Type B pancreatic cell (in vitro differentiated cells): ENCODE measurements around the gene TNRC6C. TPM values are rescaled to one million over a fixed set of nuclear protein-coding genes. Genes with fewer than 3 reads are reported as not detected.
A peak's percentile ranks its signal among the peaks of the same experiment; 100 is the strongest.
"Not testable (repeated sequence)": the region's sequence is repeated elsewhere in the genome, so short reads cannot be mapped to it uniquely, and the experiment has no call there.

Experiments
- DNase-seq: peaks from one replicate; pipeline ENCODE4 v3.0.0; 2021; ENCODE audit warnings: mixed read lengths; ENCODE audit not compliant: unreplicated experiment; ENCODE audit errors: extremely low spot score
- H3K27ac Mint-ChIP-seq: 2 replicates; pipeline ENCODE4 v1.8.0; 2021; ENCODE audit warnings: mild to moderate bottlenecking, mixed read lengths
- H3K27me3 Mint-ChIP-seq: 2 replicates; pipeline ENCODE4 v1.8.0; 2021; ENCODE audit warnings: mixed read lengths
- H3K36me3 Mint-ChIP-seq: 2 replicates; pipeline ENCODE4 v1.8.0; 2021; ENCODE audit warnings: mixed read lengths
- H3K4me1 Mint-ChIP-seq: one replicate; pipeline ENCODE4 v1.8.0; 2021; ENCODE audit warnings: mixed read lengths; ENCODE audit not compliant: unreplicated experiment
- H3K4me3 Mint-ChIP-seq: 2 replicates; pipeline ENCODE4 v1.8.0; 2021; ENCODE audit warnings: mild to moderate bottlenecking, mixed read lengths
- H3K9me3 Mint-ChIP-seq: 2 replicates; pipeline ENCODE4 v1.8.0; 2021; ENCODE audit warnings: mixed read lengths
- total RNA-seq: library from RNA; stranded (reverse); gene quantifications from 2 replicates; pipeline ENCODE4 v1.2.1, GENCODE V29; 2021; ENCODE audit warnings: low replicate concordance
- TF ChIP-seq, protein P1 (sequence below): fragments of 200-600 bp; sonication (generic); conservative IDR thresholded peaks from 2 replicates; pipeline ENCODE4 v1.5.0; 2021; ENCODE audit warnings: antibody characterized with exemption, mild to moderate bottlenecking

Gene TNRC6C
- total RNA-seq, 1 donor from 2014 or later = 36.7 TPM

- Mint-ChIP-seq H3K36me3 (peaks cover 3% of the 10 kb centered on the region), H3K9me3 (no peaks in the 10 kb centered on the region), H3K27me3 (no peaks in the 10 kb centered on the region), H3K4me1 (peaks cover 6% of the 10 kb centered on the region), H3K4me3 (no peak overlapping the region), H3K27ac (peak overlapping the region; percentile 12)
- DNase-seq = no peak
- TF ChIP-seq, protein P1, sequence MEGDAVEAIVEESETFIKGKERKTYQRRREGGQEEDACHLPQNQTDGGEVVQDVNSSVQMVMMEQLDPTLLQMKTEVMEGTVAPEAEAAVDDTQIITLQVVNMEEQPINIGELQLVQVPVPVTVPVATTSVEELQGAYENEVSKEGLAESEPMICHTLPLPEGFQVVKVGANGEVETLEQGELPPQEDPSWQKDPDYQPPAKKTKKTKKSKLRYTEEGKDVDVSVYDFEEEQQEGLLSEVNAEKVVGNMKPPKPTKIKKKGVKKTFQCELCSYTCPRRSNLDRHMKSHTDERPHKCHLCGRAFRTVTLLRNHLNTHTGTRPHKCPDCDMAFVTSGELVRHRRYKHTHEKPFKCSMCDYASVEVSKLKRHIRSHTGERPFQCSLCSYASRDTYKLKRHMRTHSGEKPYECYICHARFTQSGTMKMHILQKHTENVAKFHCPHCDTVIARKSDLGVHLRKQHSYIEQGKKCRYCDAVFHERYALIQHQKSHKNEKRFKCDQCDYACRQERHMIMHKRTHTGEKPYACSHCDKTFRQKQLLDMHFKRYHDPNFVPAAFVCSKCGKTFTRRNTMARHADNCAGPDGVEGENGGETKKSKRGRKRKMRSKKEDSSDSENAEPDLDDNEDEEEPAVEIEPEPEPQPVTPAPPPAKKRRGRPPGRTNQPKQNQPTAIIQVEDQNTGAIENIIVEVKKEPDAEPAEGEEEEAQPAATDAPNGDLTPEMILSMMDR = no peak
These were observed 155.6 kb downstream of the TNRC6C start for GRCh38 chr17:78113804-78114785.

- Mint-ChIP-seq H3K9me3 (no peaks in the 10 kb centered on the region), H3K27me3 (no peaks in the 10 kb centered on the region), H3K4me1 (peaks cover 6% of the 10 kb centered on the region), H3K27ac (no peak overlapping the region), H3K4me3 (no peak overlapping the region), H3K36me3 (peaks cover 3% of the 10 kb centered on the region)
- TF ChIP-seq, protein P1 = no peak
- DNase-seq = no peak
These were observed 156.6 kb downstream of the TNRC6C start for GRCh38 chr17:78114831-78115723.

DNA sequence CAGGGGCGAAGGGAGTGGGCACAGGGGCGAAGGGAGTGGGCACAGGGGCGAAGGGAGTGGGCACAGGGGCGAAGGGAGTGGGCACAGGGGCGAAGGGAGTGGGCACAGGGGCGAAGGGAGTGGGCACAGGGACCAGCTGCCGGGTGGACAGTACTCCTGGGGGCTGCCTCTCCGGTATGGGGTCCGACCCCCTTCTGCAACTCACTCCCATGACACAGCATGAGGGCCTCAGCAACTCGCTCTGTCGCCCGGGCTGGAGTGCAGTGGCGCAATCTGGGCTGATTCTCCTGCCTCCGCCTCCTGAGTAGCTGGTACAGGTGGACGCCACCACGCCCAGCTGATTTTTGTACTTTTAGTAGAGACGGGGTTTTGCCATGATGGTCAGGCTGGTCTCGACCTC, 157.3 kb downstream of the TNRC6C start:
- H3K27me3 Mint-ChIP-seq = not testable (repeated sequence)

DNA sequence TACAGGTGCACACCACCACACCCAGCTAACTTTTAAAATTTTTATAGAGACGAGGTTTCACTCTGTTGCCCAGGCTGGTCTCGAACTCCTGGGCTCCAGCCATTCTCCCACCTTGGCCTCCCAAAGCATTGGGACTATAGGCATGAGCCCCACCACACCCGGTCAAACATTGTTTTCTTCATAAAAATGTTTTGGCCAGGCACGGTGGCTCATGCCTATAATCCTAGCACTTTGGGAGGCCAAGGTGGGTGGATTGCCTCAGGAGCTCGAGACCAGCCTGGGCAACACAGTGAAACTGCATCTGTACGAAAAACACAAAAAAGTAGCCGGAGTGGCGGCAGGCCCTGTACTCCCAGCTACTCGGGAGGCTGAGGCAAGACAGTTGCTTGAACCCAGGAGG, 157.9 kb downstream of the TNRC6C start:
- no peak for DNase-seq
- H3K4me1 Mint-ChIP-seq = peaks cover 4% of the 10 kb centered on the region
- TF ChIP-seq, protein P1 = no peak
- no peaks in the 10 kb centered on the region for H3K9me3 Mint-ChIP-seq
- no peak overlapping the region for H3K27ac Mint-ChIP-seq
- H3K27me3 Mint-ChIP-seq = no peaks in the 10 kb centered on the region
- H3K36me3 Mint-ChIP-seq = peaks cover 3% of the 10 kb centered on the region
- no peak overlapping the region for H3K4me3 Mint-ChIP-seq

More for the DNA sequence above, 157.3 kb downstream of the TNRC6C start:
- H3K4me3 Mint-ChIP-seq, DNase-seq, H3K27ac Mint-ChIP-seq, H3K9me3 Mint-ChIP-seq, H3K36me3 Mint-ChIP-seq, H3K4me1 Mint-ChIP-seq: not testable (repeated sequence)

- Mint-ChIP-seq H3K4me3 (no peak overlapping the region), H3K27ac (no peak overlapping the region), H3K27me3 (no peaks in the 10 kb centered on the region), H3K4me1 (peaks cover 4% of the 10 kb centered on the region), H3K9me3 (no peaks in the 10 kb centered on the region), H3K36me3 (peaks cover 3% of the 10 kb centered on the region)
- no peak for DNase-seq
- TF ChIP-seq, protein P1 = peak; percentile 58
These were observed 158.8 kb downstream of the TNRC6C start for GRCh38 chr17:78117027-78117981.
